Neural cell (in vitro differentiated cells): ENCODE data around the gene PAX3.

Source experiments
- EZH2 ChIP-seq: fragments of 200-600, 300-800 bp; shearing (Covaris generic), sonication (generic); IDR thresholded peaks from 2 replicates; pipeline ENCODE4 v1.6.1; 2014; ENCODE audit warnings: antibody characterized with exemption, low read length, borderline replicate concordance, mild to moderate bottlenecking; ENCODE audit not compliant: insufficient read depth, poor library complexity, severe bottlenecking
- TF ChIP-seq, protein P1 (sequence below): IDR thresholded peaks from 2 replicates; pipeline ENCODE4 v1.6.1; 2012; ENCODE audit warnings: borderline replicate concordance
- TF ChIP-seq, protein P2 (sequence below): fragments of 450-650 bp; IDR thresholded peaks from 2 replicates; pipeline ENCODE4 v1.5.1; 2014; ENCODE audit warnings: antibody characterized with exemption, mild to moderate bottlenecking, moderate library complexity; ENCODE audit not compliant: poor library complexity, severe bottlenecking

DNA sequence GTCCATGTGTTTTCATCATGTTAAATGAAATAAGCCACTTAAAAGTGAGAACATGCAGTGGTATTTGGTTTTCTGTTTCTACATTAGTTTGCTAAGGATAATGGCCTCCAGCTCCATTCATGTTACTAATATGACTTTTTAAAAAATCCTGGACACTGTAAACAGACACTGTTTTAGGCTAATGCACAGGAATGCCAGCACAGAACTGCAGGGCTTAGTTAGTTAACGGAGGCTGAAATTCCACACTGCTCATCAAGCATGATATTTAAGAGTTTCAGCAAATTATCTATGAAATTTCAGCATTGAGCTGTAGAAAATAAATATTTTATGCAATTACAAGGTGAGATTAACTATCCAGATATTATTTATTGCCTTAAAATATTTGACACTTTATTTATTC lies 42.5 kb upstream of the PAX3 start:
- no peak for TF ChIP-seq EZH2
- TF ChIP-seq, protein P1, sequence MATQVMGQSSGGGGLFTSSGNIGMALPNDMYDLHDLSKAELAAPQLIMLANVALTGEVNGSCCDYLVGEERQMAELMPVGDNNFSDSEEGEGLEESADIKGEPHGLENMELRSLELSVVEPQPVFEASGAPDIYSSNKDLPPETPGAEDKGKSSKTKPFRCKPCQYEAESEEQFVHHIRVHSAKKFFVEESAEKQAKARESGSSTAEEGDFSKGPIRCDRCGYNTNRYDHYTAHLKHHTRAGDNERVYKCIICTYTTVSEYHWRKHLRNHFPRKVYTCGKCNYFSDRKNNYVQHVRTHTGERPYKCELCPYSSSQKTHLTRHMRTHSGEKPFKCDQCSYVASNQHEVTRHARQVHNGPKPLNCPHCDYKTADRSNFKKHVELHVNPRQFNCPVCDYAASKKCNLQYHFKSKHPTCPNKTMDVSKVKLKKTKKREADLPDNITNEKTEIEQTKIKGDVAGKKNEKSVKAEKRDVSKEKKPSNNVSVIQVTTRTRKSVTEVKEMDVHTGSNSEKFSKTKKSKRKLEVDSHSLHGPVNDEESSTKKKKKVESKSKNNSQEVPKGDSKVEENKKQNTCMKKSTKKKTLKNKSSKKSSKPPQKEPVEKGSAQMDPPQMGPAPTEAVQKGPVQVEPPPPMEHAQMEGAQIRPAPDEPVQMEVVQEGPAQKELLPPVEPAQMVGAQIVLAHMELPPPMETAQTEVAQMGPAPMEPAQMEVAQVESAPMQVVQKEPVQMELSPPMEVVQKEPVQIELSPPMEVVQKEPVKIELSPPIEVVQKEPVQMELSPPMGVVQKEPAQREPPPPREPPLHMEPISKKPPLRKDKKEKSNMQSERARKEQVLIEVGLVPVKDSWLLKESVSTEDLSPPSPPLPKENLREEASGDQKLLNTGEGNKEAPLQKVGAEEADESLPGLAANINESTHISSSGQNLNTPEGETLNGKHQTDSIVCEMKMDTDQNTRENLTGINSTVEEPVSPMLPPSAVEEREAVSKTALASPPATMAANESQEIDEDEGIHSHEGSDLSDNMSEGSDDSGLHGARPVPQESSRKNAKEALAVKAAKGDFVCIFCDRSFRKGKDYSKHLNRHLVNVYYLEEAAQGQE, result no peak
- TF ChIP-seq, protein P2, sequence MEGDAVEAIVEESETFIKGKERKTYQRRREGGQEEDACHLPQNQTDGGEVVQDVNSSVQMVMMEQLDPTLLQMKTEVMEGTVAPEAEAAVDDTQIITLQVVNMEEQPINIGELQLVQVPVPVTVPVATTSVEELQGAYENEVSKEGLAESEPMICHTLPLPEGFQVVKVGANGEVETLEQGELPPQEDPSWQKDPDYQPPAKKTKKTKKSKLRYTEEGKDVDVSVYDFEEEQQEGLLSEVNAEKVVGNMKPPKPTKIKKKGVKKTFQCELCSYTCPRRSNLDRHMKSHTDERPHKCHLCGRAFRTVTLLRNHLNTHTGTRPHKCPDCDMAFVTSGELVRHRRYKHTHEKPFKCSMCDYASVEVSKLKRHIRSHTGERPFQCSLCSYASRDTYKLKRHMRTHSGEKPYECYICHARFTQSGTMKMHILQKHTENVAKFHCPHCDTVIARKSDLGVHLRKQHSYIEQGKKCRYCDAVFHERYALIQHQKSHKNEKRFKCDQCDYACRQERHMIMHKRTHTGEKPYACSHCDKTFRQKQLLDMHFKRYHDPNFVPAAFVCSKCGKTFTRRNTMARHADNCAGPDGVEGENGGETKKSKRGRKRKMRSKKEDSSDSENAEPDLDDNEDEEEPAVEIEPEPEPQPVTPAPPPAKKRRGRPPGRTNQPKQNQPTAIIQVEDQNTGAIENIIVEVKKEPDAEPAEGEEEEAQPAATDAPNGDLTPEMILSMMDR, result no peak
